ENCODE results near the gene FAM90A1. TPM values are rescaled to one million over a fixed set of nuclear protein-coding genes. Genes with fewer than 3 reads are reported as not detected.
"Not testable (repeated sequence)": the region's sequence is repeated elsewhere in the genome, so short reads cannot be mapped to it uniquely, and the experiment has no call there.

The FAM90A1 gene
- total RNA-seq, 6 donors from 2014 or later: 0.34 to 2.1 (median 0.37) TPM; not detected in 3

- H3K4me1 ChIP-seq; ATAC-seq (ENCODE audit: low FRiP score in 2 of 2); H3K9me3 ChIP-seq; DNase-seq; H3K27ac ChIP-seq; H3K36me3 ChIP-seq; H3K27me3 ChIP-seq: not testable (repeated sequence)
- 83 to 86% methylated on average over 17 to 21 of the region's 21 CpGs for WGBS, 2 donors
- H3K4me3 ChIP-seq: peak overlapping the region in 1 of 4 donors; percentile 6
Measured at GRCh38 chr12:8221375-8221774, 6.0 kb downstream of the FAM90A1 start.

- not testable (repeated sequence) for H3K36me3 ChIP-seq; H3K27me3 ChIP-seq; H3K27ac ChIP-seq; H3K4me3 ChIP-seq; ATAC-seq (ENCODE audit: low FRiP score in 2 of 2); H3K4me1 ChIP-seq; H3K9me3 ChIP-seq; DNase-seq
- WGBS, 2 donors: 85% methylated on average over 26 of the region's 26 CpGs
Measured at GRCh38 chr12:8218711-8219382, 8.6 kb downstream of the FAM90A1 start.

- not testable (repeated sequence) for H3K36me3 ChIP-seq; ATAC-seq (ENCODE audit: low FRiP score in 2 of 2); H3K27me3 ChIP-seq; H3K4me1 ChIP-seq; H3K4me3 ChIP-seq; H3K9me3 ChIP-seq; DNase-seq; H3K27ac ChIP-seq
- WGBS, 2 donors: 91 to 95% methylated on average over 1 of the region's 1 CpG
Measured at GRCh38 chr12:8197685-8198308, 29.6 kb downstream of the FAM90A1 start.

GRCh38 chr12:8188088-8188487 lies 39.3 kb downstream of the FAM90A1 start:
- 80 to 82% methylated on average over 2 of the region's 2 CpGs for WGBS, 2 donors

GRCh38 chr12:8184206-8184605 lies 43.2 kb downstream of the FAM90A1 start:
- H3K4me1 ChIP-seq; H3K27ac ChIP-seq; H3K4me3 ChIP-seq; H3K36me3 ChIP-seq; ATAC-seq (ENCODE audit: low FRiP score in 2 of 2); H3K9me3 ChIP-seq; H3K27me3 ChIP-seq: not testable (repeated sequence)
- no CpG with 5 or more reads among the region's 28 CpGs for WGBS, 2 donors
- DNase-seq: peak in 1 of 2 donors; percentile 46

More at GRCh38 chr12:8188088-8188487, 39.3 kb downstream of the FAM90A1 start:
- H3K4me1 ChIP-seq; H3K27me3 ChIP-seq; H3K4me3 ChIP-seq; DNase-seq; H3K27ac ChIP-seq; ATAC-seq (ENCODE audit: low FRiP score in 2 of 2); H3K36me3 ChIP-seq; H3K9me3 ChIP-seq: not testable (repeated sequence)

- not testable (repeated sequence) for ATAC-seq (ENCODE audit: low FRiP score in 2 of 2)
Measured at GRCh38 chr12:8183346-8183745, 44.1 kb downstream of the FAM90A1 start.

GRCh38 chr12:8182923-8183322 lies 44.5 kb downstream of the FAM90A1 start:
- not testable (repeated sequence) for H3K27me3 ChIP-seq; H3K4me3 ChIP-seq; ATAC-seq (ENCODE audit: low FRiP score in 2 of 2); H3K27ac ChIP-seq; H3K4me1 ChIP-seq; H3K36me3 ChIP-seq; DNase-seq; H3K9me3 ChIP-seq
- 97 to 99% methylated on average over 7 of the region's 7 CpGs for WGBS, 2 donors

More at GRCh38 chr12:8183346-8183745, 44.1 kb downstream of the FAM90A1 start:
- not testable (repeated sequence) for H3K9me3 ChIP-seq, H3K27me3 ChIP-seq, H3K4me1 ChIP-seq, H3K36me3 ChIP-seq, H3K27ac ChIP-seq, H3K4me3 ChIP-seq
- 99% methylated on average over 14 to 17 of the region's 23 CpGs for whole genome bisulfite sequencing, 2 donors
- DNase-seq: peak in 1 of 2 donors; percentile 50

GRCh38 chr12:8181271-8181670 lies 46.1 kb downstream of the FAM90A1 start:
- DNase-seq: peak in 1 of 2 donors; percentile 20
- ATAC-seq (ENCODE audit: low FRiP score in 2 of 2); H3K27me3 ChIP-seq; H3K4me3 ChIP-seq; H3K36me3 ChIP-seq; H3K4me1 ChIP-seq; H3K9me3 ChIP-seq: not testable (repeated sequence)
- H3K27ac ChIP-seq: peak overlapping the region in 1 of 4 donors; percentile 57

GRCh38 chr12:8179989-8180585 lies 47.3 kb downstream of the FAM90A1 start:
- H3K9me3 ChIP-seq; H3K36me3 ChIP-seq; ATAC-seq (ENCODE audit: low FRiP score in 2 of 2); H3K27me3 ChIP-seq; H3K4me1 ChIP-seq: not testable (repeated sequence)
- WGBS, 2 donors: 1 to 4% methylated on average over 10 to 12 of the region's 43 CpGs
- TF ChIP-seq CTCF (IDR thresholded peaks at IDR 0.05) (peak; percentile 17 to 74 (median 56)), POLR2AphosphoS5 (IDR thresholded peaks at IDR 0.05) (peak in 1 of 2 donors; percentile 52), POLR2A (IDR thresholded peaks at IDR 0.05) (peak in 2 of 4 donors; percentile 19 to 46)
- DNase-seq: peak; percentile 58 to 93
- H3K27ac ChIP-seq: peak overlapping the region; percentile 70 to 92 (median 78)
- peak overlapping the region; percentile 56 to 77 (median 68) for H3K4me3 ChIP-seq

- WGBS, 2 donors: 97 to 100% methylated on average over 2 of the region's 2 CpGs
- DNase-seq; H3K36me3 ChIP-seq; H3K4me1 ChIP-seq; ATAC-seq (ENCODE audit: low FRiP score in 2 of 2); H3K27ac ChIP-seq; H3K4me3 ChIP-seq; H3K27me3 ChIP-seq; H3K9me3 ChIP-seq: not testable (repeated sequence)
Measured at GRCh38 chr12:8172911-8173310, 54.5 kb downstream of the FAM90A1 start.
